H1 (cell line): ENCODE results near the gene RUFY4. TPM values are rescaled to one million over a fixed set of nuclear protein-coding genes. Genes with fewer than 3 reads are reported as not detected.

Experiments
- BCL11A ChIP-seq, 2 experiments: IDR thresholded peaks; one replicate each; pipeline ENCODE4 v1.6.1; 2011; ENCODE audit warnings: low read depth in 2 of 2, low read length in 2 of 2, mild to moderate bottlenecking in 2 of 2
- CBX5 ChIP-seq: fragments of 300-800, 300-1000 bp; sonication (generic); IDR thresholded peaks from 2 replicates; pipeline ENCODE4 v1.7.1; 2016; ENCODE audit warnings: antibody characterized with exemption, low read length, low read depth
- CHD2 ChIP-seq: IDR thresholded peaks from 2 replicates; pipeline ENCODE4 v1.6.1; 2012; ENCODE audit warnings: low read length, improper control_type of control experiment
- FOSL1 ChIP-seq: IDR thresholded peaks from 2 replicates; pipeline ENCODE4 v1.6.1; 2011; ENCODE audit warnings: mild to moderate bottlenecking, low read depth, low read length, moderate library complexity; ENCODE audit not compliant: insufficient read depth
- JUND ChIP-seq: IDR thresholded peaks from 2 replicates; pipeline ENCODE4 v1.6.1; 2011; ENCODE audit warnings: mild to moderate bottlenecking, improper control_type of control experiment, low read length
- NANOG ChIP-seq: IDR thresholded peaks from 2 replicates; pipeline ENCODE4 v1.6.1; 2011; ENCODE audit warnings: low read length, low read depth, mild to moderate bottlenecking, inconsistent platforms; ENCODE audit not compliant: insufficient read depth, poor library complexity, severe bottlenecking
- polyA plus RNA-seq, 7 experiments: library from polyadenylated mRNA; depleted of rRNA in 3 of 7; stranded (reverse) in 5 of 7; unstranded in 2 of 7; fragments of >200 nt in 5 of 7; fragments of 200-250 nt in 2 of 7; gene quantifications; 1 replicate in 5 of 7; 2 replicates in 1 of 7; 4 replicates in 1 of 7; pipeline versions ENCODE4 v1.2.1 to v1.2.3, GENCODE V29; 2011 to 2013; ENCODE audit warnings: missing spikeins in 2 of 7, mixed read lengths in 2 of 7
- total RNA-seq: library from RNA; stranded (reverse); fragmentation: NEBNext Ultra II Directional; extraction: Animal tissue kit (Norgen Biotek cat#: 25700); gene quantifications from 2 replicates; pipeline ENCODE4 v1.2.1, GENCODE V29; 2021

RUFY4 gene
- total and polyA plus RNA-seq, 2 of the 8 experiments (the other 6 are each of a cell fraction or from before 2014, with no cell fraction given), result 0.32 to 0.38 TPM

- TF ChIP-seq NANOG, result no peak
- no peak for TF ChIP-seq JUND
- no peak for TF ChIP-seq CBX5
- TF ChIP-seq BCL11A (IDR thresholded peaks at IDR 0.05; ENCODE audit: low read depth in 2 of 2, low read length in 2 of 2), result no peak
- TF ChIP-seq CHD2, result no peak
- no peak for TF ChIP-seq FOSL1
These were observed 4.1 kb downstream of the RUFY4 start (continued) for GRCh38 chr2:218073185-218073584.
